C1 segment of cervical spinal cord (tissue), 14 donors: ENCODE data around the gene RAB35.
"Not testable (repeated sequence)": the region's sequence is repeated elsewhere in the genome, so short reads cannot be mapped to it uniquely, and the experiment has no call there.

Experiments used
- DNase-seq, 14 donors: peaks; one replicate each; lab custom pipeline; 2025; lab: John Stamatoyannopoulos, UW

Gene RAB35

GRCh38 chr12:120062976-120063579 is 53.5 kb downstream of the RAB35 start:
- DNase-seq: no peak

- DNase-seq: peak in 1 of 14 donors; percentile 33
Observed at GRCh38 chr12:120061575-120062214, 54.9 kb downstream of the RAB35 start.

GRCh38 chr12:120060717-120061116 is 55.8 kb downstream of the RAB35 start:
- no peak for DNase-seq

- DNase-seq: no peak
Observed at GRCh38 chr12:120060196-120060595, 56.4 kb downstream of the RAB35 start.

- no peak for DNase-seq
Observed at GRCh38 chr12:120056739-120057138, 59.8 kb downstream of the RAB35 start.

- no peak for DNase-seq
Observed at GRCh38 chr12:120055231-120056000, 61.1 kb downstream of the RAB35 start.

GRCh38 chr12:120054293-120054692 is 62.3 kb downstream of the RAB35 start:
- DNase-seq: no peak

GRCh38 chr12:120051535-120051934 is 65.0 kb downstream of the RAB35 start:
- no peak for DNase-seq

- DNase-seq: no peak
Observed at GRCh38 chr12:120049426-120049825, 67.1 kb downstream of the RAB35 start.

GRCh38 chr12:120048263-120048662 is 68.3 kb downstream of the RAB35 start:
- no peak for DNase-seq

- no peak for DNase-seq
Observed at GRCh38 chr12:120047072-120047471, 69.5 kb downstream of the RAB35 start.

GRCh38 chr12:120045367-120045766 is 71.2 kb downstream of the RAB35 start:
- not testable (repeated sequence) for DNase-seq
